Measurements from ENCODE around the gene MEGF11. TPM values are rescaled to one million over a fixed set of nuclear protein-coding genes. Genes with fewer than 3 reads are reported as not detected.

Gene MEGF11
- not detected for total RNA-seq (2021; fragmentation: NEBNext Ultra II Directional; extraction: Animal tissue kit (Norgen Biotek cat#: 25700))
- long read RNA-seq, partial matches to known transcripts, result 0 of 1 reads
- long read RNA-seq, other reads (novel, unspliced or antisense), result 1 of 1 reads

DNA sequence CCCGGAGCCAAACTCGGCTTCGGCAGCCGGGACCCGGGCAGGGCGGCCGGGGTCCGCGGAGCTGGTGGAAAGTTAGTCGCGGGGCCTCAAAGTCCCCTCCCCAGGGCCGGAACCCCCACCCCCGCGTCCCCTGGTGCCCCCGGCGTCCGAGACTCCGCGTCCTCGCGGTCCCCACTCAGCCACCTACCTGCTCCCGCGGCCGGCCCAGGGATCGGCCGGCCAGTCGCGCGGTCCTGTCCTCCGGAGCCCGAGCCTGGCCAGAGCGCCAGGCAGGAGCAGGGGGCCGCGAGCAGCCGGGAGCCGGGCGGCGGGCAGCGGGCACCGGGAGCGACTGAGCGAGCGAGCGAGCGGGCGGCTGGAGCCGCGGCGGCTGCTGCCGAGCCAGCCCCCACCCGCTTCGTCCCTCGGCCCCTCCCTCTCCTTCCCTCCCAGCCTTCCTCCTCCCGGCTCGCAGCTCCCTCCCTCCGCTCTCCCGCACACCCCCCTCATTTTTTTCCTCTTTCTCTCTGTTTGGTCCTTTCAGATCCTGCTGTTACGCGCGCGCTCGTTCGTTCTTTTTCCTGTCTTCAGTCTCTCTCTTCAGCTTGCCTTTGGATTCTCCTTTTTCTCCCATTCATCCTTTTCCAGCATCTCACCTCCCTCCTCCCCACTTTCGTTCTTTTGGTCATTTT, at the start of gene MEGF11:
Gene MEGF11 (minus strand): TSS at position 333 of the 671 bp plus-strand sequence. CDS start 125,347 bp downstream, outside the sequence.
- Mint-ChIP-seq H3K4me1 (ENCODE audit: low read depth) (peaks cover 8% of the 10 kb centered on the region), H3K4me3 (peak within 1 kb of the TSS; percentile 84), H3K36me3 (ENCODE audit: low read depth) (no peaks in the 10 kb centered on the region), H3K9me3 (no peaks in the 10 kb centered on the region), H3K27ac (no peak within 1 kb of the TSS), H3K27me3 (ENCODE audit: insufficient read depth) (peaks cover 55% of the 10 kb centered on the region)
- no peak for TF ChIP-seq CTCF (IDR thresholded peaks at IDR 0.05)
- DNase-seq, result no peak

DNA sequence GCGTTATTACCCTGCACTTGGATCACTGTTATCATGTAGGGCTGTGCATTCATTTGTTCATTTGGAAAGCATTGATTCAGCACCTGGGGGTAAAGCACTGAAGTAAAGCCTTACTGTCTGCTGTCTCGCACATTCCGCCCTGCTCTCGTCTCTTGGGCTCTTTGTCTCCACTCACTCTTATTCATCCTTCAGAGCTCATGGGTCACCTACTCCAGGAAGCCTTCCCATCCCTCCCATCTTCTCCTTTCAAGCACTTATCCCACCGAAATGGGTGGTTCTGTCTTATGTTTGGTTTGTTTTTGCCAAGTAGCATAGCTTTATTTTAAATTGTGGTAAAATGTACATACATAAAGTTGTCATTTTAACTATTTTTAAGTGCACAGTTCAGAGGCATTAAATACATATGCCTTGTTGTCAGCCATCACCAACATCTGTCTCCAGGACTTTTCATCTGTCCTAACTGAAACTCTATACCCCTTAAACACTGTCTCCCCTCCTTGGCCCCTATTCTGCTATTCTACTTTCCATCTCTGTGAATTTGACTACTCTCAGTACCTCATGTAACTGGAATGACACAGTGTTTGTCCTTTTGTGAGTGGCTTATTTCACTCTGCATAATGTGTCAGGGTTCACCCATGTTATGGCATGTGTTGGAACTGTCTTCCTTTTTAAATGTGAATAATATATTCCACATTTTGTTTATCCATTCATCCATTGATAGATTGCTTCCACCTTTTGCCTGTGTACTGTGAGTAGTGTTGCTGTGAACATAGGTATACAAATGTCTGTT, 49.1 kb upstream of the MEGF11 start:
- no peak for TF ChIP-seq CTCF (IDR thresholded peaks at IDR 0.05)
- no peaks in the 10 kb centered on the region; the same call in 1 of the 2 replicates for H3K27me3 Mint-ChIP-seq (ENCODE audit: insufficient read depth)
- no peaks in the 10 kb centered on the region; the same call in 1 of the 2 replicates for H3K36me3 Mint-ChIP-seq (ENCODE audit: low read depth)
- no peak for DNase-seq
- H3K9me3 Mint-ChIP-seq, result no peaks in the 10 kb centered on the region
- no peak overlapping the region for H3K27ac Mint-ChIP-seq
- no peak overlapping the region for H3K4me3 Mint-ChIP-seq
- peaks cover 10% of the 10 kb centered on the region for H3K4me1 Mint-ChIP-seq (ENCODE audit: low read depth)

DNA sequence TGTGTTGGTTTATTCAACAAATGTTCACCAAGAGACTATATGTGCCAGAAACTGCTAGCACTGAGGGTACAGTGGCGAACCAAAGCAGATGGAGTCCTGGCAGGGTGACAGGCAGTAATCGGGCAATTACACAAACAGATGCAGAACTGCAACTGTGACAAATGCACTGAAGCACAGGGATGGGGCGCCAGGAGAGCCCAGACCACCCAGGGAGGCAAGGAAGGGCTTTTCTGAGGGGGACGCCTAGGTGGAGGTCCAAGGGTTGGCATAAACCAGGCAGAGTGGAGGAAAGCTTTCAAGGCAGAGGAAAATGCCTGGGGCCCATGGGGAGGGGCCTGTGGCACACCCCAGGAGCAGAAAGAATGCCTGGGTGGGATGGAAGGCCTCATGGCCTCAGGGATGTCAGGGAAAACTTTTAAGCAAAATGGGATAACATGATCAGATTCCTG, 45.3 kb upstream of the MEGF11 start:
- DNase-seq, result no peak
- H3K27ac Mint-ChIP-seq, result peak overlapping the region; percentile 59
- H3K9me3 Mint-ChIP-seq, result no peaks in the 10 kb centered on the region
- TF ChIP-seq CTCF (IDR thresholded peaks at IDR 0.05), result no peak
- H3K4me1 Mint-ChIP-seq (ENCODE audit: low read depth), result peaks cover 31% of the 10 kb centered on the region
- H3K27me3 Mint-ChIP-seq (ENCODE audit: insufficient read depth), result no peaks in the 10 kb centered on the region; the same call in 1 of the 2 replicates
- no peaks in the 10 kb centered on the region; the same call in 1 of the 2 replicates for H3K36me3 Mint-ChIP-seq (ENCODE audit: low read depth)
- no peak overlapping the region for H3K4me3 Mint-ChIP-seq

GRCh38 chr15:66296186-66296585, 42.6 kb upstream of the MEGF11 start:
- no peak for DNase-seq
- Mint-ChIP-seq H3K27me3 (ENCODE audit: insufficient read depth) (no peaks in the 10 kb centered on the region), H3K4me1 (ENCODE audit: low read depth) (peaks cover 46% of the 10 kb centered on the region), H3K27ac (no peak overlapping the region), H3K9me3 (no peaks in the 10 kb centered on the region), H3K36me3 (ENCODE audit: low read depth) (no peaks in the 10 kb centered on the region; the same call in 1 of the 2 replicates), H3K4me3 (no peak overlapping the region)
- no peak for TF ChIP-seq CTCF (IDR thresholded peaks at IDR 0.05)

GRCh38 chr15:66294932-66295235, 41.3 kb upstream of the MEGF11 start:
- H3K27ac Mint-ChIP-seq, result peak overlapping the region; percentile 97
- H3K4me1 Mint-ChIP-seq (ENCODE audit: low read depth), result peaks cover 46% of the 10 kb centered on the region
- no peaks in the 10 kb centered on the region for H3K27me3 Mint-ChIP-seq (ENCODE audit: insufficient read depth)
- H3K4me3 Mint-ChIP-seq, result peak overlapping the region; percentile 89
- DNase-seq, result peak; percentile 39
- no peaks in the 10 kb centered on the region for H3K9me3 Mint-ChIP-seq
- H3K36me3 Mint-ChIP-seq (ENCODE audit: low read depth), result no peaks in the 10 kb centered on the region; the same call in 1 of the 2 replicates
- TF ChIP-seq CTCF (IDR thresholded peaks at IDR 0.05), result no peak

Data from HFFc6 (cell line).